NB4 (cell line): ENCODE data around the gene SEC11A.

Experiments used
- DNase-seq: peaks from one replicate; pipeline ENCODE4 v3.0.0; 2010; ENCODE audit warnings: low read depth
- H3K4me3 ChIP-seq: one replicate; pipeline ENCODE4 v1.5.1; 2011; ENCODE audit warnings: mild to moderate bottlenecking, low read depth, low read length, moderate library complexity
- CTCF ChIP-seq: IDR thresholded peaks from one replicate; pipeline ENCODE4 v1.5.1; 2012; ENCODE audit warnings: low read depth, low read length
- MAX ChIP-seq: IDR thresholded peaks from 2 replicates; pipeline ENCODE4 v1.6.1; 2011; ENCODE audit warnings: low read depth, low read length
- MYC ChIP-seq: IDR thresholded peaks from 2 replicates; pipeline ENCODE4 v1.6.1; 2011; ENCODE audit warnings: low read depth, low read length
- POLR2A ChIP-seq: IDR thresholded peaks from 2 replicates; pipeline ENCODE4 v1.6.1; 2011; ENCODE audit warnings: mild to moderate bottlenecking; ENCODE audit not compliant: insufficient read length; ENCODE audit errors: extremely low read depth

SEC11A gene

GRCh38 chr15:84716036-84716732 lies at the start of gene SEC11A:
Gene SEC11A (minus strand): TSS chr15:84716139. CDS start chr15:84716075, 64 bp downstream.
- peak; percentile 76 for TF ChIP-seq MAX
- TF ChIP-seq MYC = no peak; the same call in 1 of the 2 replicates
- peak; percentile 78 for TF ChIP-seq POLR2A
- DNase-seq = peak; percentile 98
- H3K4me3 ChIP-seq = peak within 1 kb of the TSS; percentile 79

- no peak for TF ChIP-seq POLR2A
- TF ChIP-seq MAX = no peak
- DNase-seq = no peak
- no peak overlapping the region for H3K4me3 ChIP-seq
These were observed 49.7 kb upstream of the SEC11A start for GRCh38 chr15:84765675-84766074.

- TF ChIP-seq POLR2A (no peak), CTCF (no peak), MYC (no peak), MAX (no peak)
- no peak overlapping the region for H3K4me3 ChIP-seq
- DNase-seq = no peak
These were observed 49.0 kb upstream of the SEC11A start for GRCh38 chr15:84764989-84765388.

GRCh38 chr15:84764585-84764984 lies 48.6 kb upstream of the SEC11A start:
- H3K4me3 ChIP-seq = no peak overlapping the region
- TF ChIP-seq MYC (no peak), MAX (no peak), POLR2A (no peak), CTCF (no peak)
- no peak for DNase-seq

GRCh38 chr15:84762840-84763572 lies 47.1 kb upstream of the SEC11A start:
- DNase-seq = no peak
- TF ChIP-seq CTCF (no peak), MAX (no peak)
- H3K4me3 ChIP-seq = no peak overlapping the region

GRCh38 chr15:84761607-84762131 lies 45.7 kb upstream of the SEC11A start:
- no peak for TF ChIP-seq CTCF
- TF ChIP-seq MAX = no peak
- TF ChIP-seq MYC = no peak
- TF ChIP-seq POLR2A = no peak
- H3K4me3 ChIP-seq = no peak overlapping the region
- no peak for DNase-seq
